CD4-positive, alpha-beta memory T cell (primary cell): Measurements from ENCODE around the gene OPCML. TPM values are rescaled to one million over a fixed set of nuclear protein-coding genes. Genes with fewer than 3 reads are reported as not detected.
A peak's percentile ranks its signal among the peaks of the same experiment; 100 is the strongest.

Source experiments
- CTCF ChIA-PET: fragments of 350-600 bp; sonication (Branson Sonifier 250); formaldehyde crosslinking; loops from one replicate; lab custom pipeline; 2021; ENCODE audit warnings: inconsistent platforms; ENCODE audit not compliant: partially characterized antibody; lab: Charles Lee
- POLR2A ChIA-PET: fragments of 350-600 bp; sonication (Branson Sonifier 250); formaldehyde crosslinking; loops from one replicate; lab custom pipeline; 2021; ENCODE audit not compliant: partially characterized antibody; lab: Charles Lee
- DNase-seq, 5 donors: peaks; one replicate each; pipeline versions ENCODE4 v3.0.0 to v3.0.0-alpha.2; 2020 to 2022; ENCODE audit warnings: mixed read lengths in 1 of 5
- H3K27ac ChIP-seq: one replicate; pipeline ENCODE4 v1.7.0; 2013; ENCODE audit warnings: low read depth, low read length
- H3K27me3 ChIP-seq: 2 replicates; pipeline ENCODE4 v1.7.0; 2013; ENCODE audit warnings: mild to moderate bottlenecking, low read length, moderate library complexity; ENCODE audit not compliant: insufficient read depth
- H3K36me3 ChIP-seq: 2 replicates; pipeline ENCODE4 v1.7.0; 2013; ENCODE audit warnings: mild to moderate bottlenecking, low read length, moderate library complexity; ENCODE audit not compliant: insufficient read depth
- H3K4me1 ChIP-seq: 2 replicates; pipeline ENCODE4 v1.7.0; 2013; ENCODE audit warnings: mild to moderate bottlenecking, low read length, moderate library complexity; ENCODE audit not compliant: insufficient read depth
- H3K4me3 ChIP-seq, 2 donors: one replicate each; pipeline ENCODE4 v1.7.0; 2013; ENCODE audit warnings: low read length in 2 of 2, mild to moderate bottlenecking in 1 of 2
- H3K9me3 ChIP-seq, 2 donors: one replicate each; pipeline ENCODE4 v1.7.0; 2013; ENCODE audit warnings: low read length in 2 of 2, control low read depth in 1 of 2; ENCODE audit not compliant: control insufficient read depth in 1 of 2
- H3K27ac Mint-ChIP-seq, 7 donors: one replicate each; pipeline ENCODE4 v1.8.0; 2020 to 2021; ENCODE audit warnings: mixed read lengths in 7 of 7, mild to moderate bottlenecking in 6 of 7, inconsistent platforms in 3 of 7, moderate library complexity in 3 of 7
- H3K27me3 Mint-ChIP-seq, 2 donors: one replicate each; pipeline ENCODE4 v1.8.0; 2020 to 2021; ENCODE audit warnings: mixed read lengths in 2 of 2
- H3K36me3 Mint-ChIP-seq, 2 donors: one replicate each; pipeline ENCODE4 v1.8.0; 2020 to 2021; ENCODE audit warnings: mixed read lengths in 2 of 2, inconsistent platforms in 1 of 2, mild to moderate bottlenecking in 1 of 2
- H3K4me1 Mint-ChIP-seq, 4 donors: one replicate each; pipeline ENCODE4 v1.8.0; 2020 to 2021; ENCODE audit warnings: mixed read lengths in 4 of 4, mild to moderate bottlenecking in 1 of 4
- H3K4me3 Mint-ChIP-seq, 8 donors: one replicate each; pipeline ENCODE4 v1.8.0; 2020 to 2021; ENCODE audit warnings: mixed read lengths in 8 of 8, mild to moderate bottlenecking in 7 of 8, moderate library complexity in 6 of 8, inconsistent platforms in 3 of 8
- H3K9me3 Mint-ChIP-seq, 8 donors: one replicate each; pipeline ENCODE4 v1.8.0; 2020 to 2021; ENCODE audit warnings: mixed read lengths in 8 of 8, mild to moderate bottlenecking in 5 of 8, inconsistent platforms in 3 of 8, moderate library complexity in 1 of 8
- intact Hi-C: fragments of 100-400 bp; cut with micrococcal nuclease; formaldehyde crosslinking; loops from one replicate; pipeline ENCODE4 v1.15.1; 2023
- polyA plus RNA-seq, 2 donors: library from polyadenylated mRNA; unstranded; fragments of 300-500 nt; fragmentation: Illumina TruSeq; gene quantifications; one replicate each; pipeline ENCODE4 v1.2.3, GENCODE V29; 2021
- total RNA-seq, 2 experiments: library from RNA; stranded (reverse); gene quantifications; one replicate each; pipeline ENCODE4 v1.2.3, GENCODE V29; 2021

OPCML gene
- total and polyA plus RNA-seq, 4 experiments from 2014 or later: not detected

- intact Hi-C loops: no loop called here
- no peaks in the 10 kb centered on the region for H3K36me3 Mint-ChIP-seq
- peaks cover 0 to 13% (median 2%) of the 10 kb centered on the region in 8 donors for H3K9me3 Mint-ChIP-seq
- no peak overlapping the region for H3K27ac ChIP-seq
- no peaks in the 10 kb centered on the region for H3K36me3 ChIP-seq
- no peak overlapping the region for H3K4me3 ChIP-seq
- ChIA-PET POLR2A (no interaction called here), CTCF (no interaction called here)
- no peak for DNase-seq
- H3K27me3 ChIP-seq: no peaks in the 10 kb centered on the region
- no peak overlapping the region for H3K4me3 Mint-ChIP-seq
- H3K27me3 Mint-ChIP-seq: peaks cover 0 to 2% of the 10 kb centered on the region in 2 donors
- no peaks in the 10 kb centered on the region for H3K4me1 Mint-ChIP-seq
- peak overlapping the region in 1 of 7 donors; percentile 43 for H3K27ac Mint-ChIP-seq
- no peaks in the 10 kb centered on the region for H3K9me3 ChIP-seq
- H3K4me1 ChIP-seq: no peaks in the 10 kb centered on the region
Measured at GRCh38 chr11:133399294-133399693, 133.0 kb downstream of the OPCML start.

GRCh38 chr11:133390803-133391202, 141.5 kb downstream of the OPCML start:
- H3K4me3 ChIP-seq: no peak overlapping the region
- Mint-ChIP-seq H3K27ac (no peak overlapping the region), H3K27me3 (no peaks in the 10 kb centered on the region), H3K4me3 (no peak overlapping the region), H3K4me1 (no peaks in the 10 kb centered on the region), H3K36me3 (no peaks in the 10 kb centered on the region), H3K9me3 (peaks cover 0 to 9% (median under 1%) of the 10 kb centered on the region in 8 donors)
- no peak for DNase-seq
- intact Hi-C loops: no loop called here
- no peaks in the 10 kb centered on the region for H3K9me3 ChIP-seq
- no peak overlapping the region for H3K27ac ChIP-seq
- ChIA-PET CTCF (no interaction called here), POLR2A (no interaction called here)
- no peaks in the 10 kb centered on the region for H3K27me3 ChIP-seq
- no peaks in the 10 kb centered on the region for H3K4me1 ChIP-seq
- H3K36me3 ChIP-seq: no peaks in the 10 kb centered on the region

- no peak for DNase-seq
- ChIA-PET CTCF (no interaction called here), POLR2A (no interaction called here)
- no peaks in the 10 kb centered on the region for H3K36me3 Mint-ChIP-seq
- H3K4me1 Mint-ChIP-seq: no peaks in the 10 kb centered on the region
- H3K36me3 ChIP-seq: no peaks in the 10 kb centered on the region
- intact Hi-C loops: no loop called here
- no peaks in the 10 kb centered on the region for H3K27me3 Mint-ChIP-seq
- no peak overlapping the region for H3K4me3 Mint-ChIP-seq
- H3K27me3 ChIP-seq: no peaks in the 10 kb centered on the region
- no peak overlapping the region for H3K4me3 ChIP-seq
- no peaks in the 10 kb centered on the region for H3K4me1 ChIP-seq
- H3K27ac Mint-ChIP-seq: no peak overlapping the region
- no peaks in the 10 kb centered on the region for H3K9me3 ChIP-seq
- H3K27ac ChIP-seq: no peak overlapping the region
- H3K9me3 Mint-ChIP-seq: peaks cover 0 to 5% (median 0%) of the 10 kb centered on the region in 8 donors
Measured at GRCh38 chr11:133388975-133389568, 143.2 kb downstream of the OPCML start.

GRCh38 chr11:133388260-133388659, 144.0 kb downstream of the OPCML start:
- Mint-ChIP-seq H3K4me1 (no peaks in the 10 kb centered on the region), H3K4me3 (no peak overlapping the region), H3K36me3 (no peaks in the 10 kb centered on the region), H3K27me3 (no peaks in the 10 kb centered on the region), H3K9me3 (peaks cover 0 to 4% (median 0%) of the 10 kb centered on the region in 8 donors), H3K27ac (no peak overlapping the region)
- Histone ChIP-seq H3K4me3 (no peak overlapping the region), H3K27me3 (no peaks in the 10 kb centered on the region), H3K4me1 (no peaks in the 10 kb centered on the region), H3K27ac (no peak overlapping the region), H3K9me3 (no peaks in the 10 kb centered on the region), H3K36me3 (no peaks in the 10 kb centered on the region)
- intact Hi-C loops: no loop called here
- CTCF ChIA-PET: no interaction called here
- POLR2A ChIA-PET: no interaction called here
- DNase-seq: no peak

- no peaks in the 10 kb centered on the region for H3K9me3 ChIP-seq
- H3K27me3 ChIP-seq: no peaks in the 10 kb centered on the region
- no peak overlapping the region for H3K27ac ChIP-seq
- no peaks in the 10 kb centered on the region for H3K27me3 Mint-ChIP-seq
- peaks cover 0 to 4% (median 0%) of the 10 kb centered on the region in 8 donors for H3K9me3 Mint-ChIP-seq
- H3K36me3 Mint-ChIP-seq: no peaks in the 10 kb centered on the region
- H3K27ac Mint-ChIP-seq: no peak overlapping the region
- H3K4me1 Mint-ChIP-seq: no peaks in the 10 kb centered on the region
- no peak overlapping the region for H3K4me3 Mint-ChIP-seq
- ChIA-PET CTCF (no interaction called here), POLR2A (no interaction called here)
- no peaks in the 10 kb centered on the region for H3K36me3 ChIP-seq
- no peak overlapping the region for H3K4me3 ChIP-seq
- no peaks in the 10 kb centered on the region for H3K4me1 ChIP-seq
- DNase-seq: no peak
- intact Hi-C loops: no loop called here
Measured at GRCh38 chr11:133386852-133387251, 145.4 kb downstream of the OPCML start.

- Mint-ChIP-seq H3K27me3 (no peaks in the 10 kb centered on the region), H3K9me3 (peaks cover 0 to 4% (median 0%) of the 10 kb centered on the region in 8 donors), H3K36me3 (no peaks in the 10 kb centered on the region), H3K4me3 (no peak overlapping the region), H3K27ac (no peak overlapping the region), H3K4me1 (no peaks in the 10 kb centered on the region)
- Histone ChIP-seq H3K36me3 (no peaks in the 10 kb centered on the region), H3K9me3 (no peaks in the 10 kb centered on the region), H3K4me3 (no peak overlapping the region), H3K4me1 (no peaks in the 10 kb centered on the region), H3K27me3 (no peaks in the 10 kb centered on the region), H3K27ac (no peak overlapping the region)
- POLR2A ChIA-PET: no interaction called here
- CTCF ChIA-PET: no interaction called here
- intact Hi-C loops: no loop called here
- DNase-seq: no peak
Measured at GRCh38 chr11:133386262-133386661, 146.0 kb downstream of the OPCML start.

- H3K27me3 Mint-ChIP-seq: peaks cover 0 to 2% of the 10 kb centered on the region in 2 donors
- no peak overlapping the region for H3K27ac ChIP-seq
Measured at GRCh38 chr11:133385781-133386180, 146.5 kb downstream of the OPCML start.

More at GRCh38 chr11:133385781-133386180, 146.5 kb downstream of the OPCML start:
- ChIA-PET POLR2A (no interaction called here), CTCF (no interaction called here)
- H3K36me3 Mint-ChIP-seq: no peaks in the 10 kb centered on the region
- no peaks in the 10 kb centered on the region for H3K9me3 ChIP-seq
- peaks cover 0 to 5% (median 0%) of the 10 kb centered on the region in 8 donors for H3K9me3 Mint-ChIP-seq
- DNase-seq: no peak
- no peaks in the 10 kb centered on the region for H3K4me1 ChIP-seq
- no peaks in the 10 kb centered on the region for H3K4me1 Mint-ChIP-seq
- intact Hi-C loops: no loop called here
- no peak overlapping the region for H3K27ac Mint-ChIP-seq
- no peak overlapping the region for H3K4me3 Mint-ChIP-seq
- no peak overlapping the region for H3K4me3 ChIP-seq
- H3K36me3 ChIP-seq: no peaks in the 10 kb centered on the region
- H3K27me3 ChIP-seq: no peaks in the 10 kb centered on the region
